Cardiac septum (tissue), 1 donor: Measurements from ENCODE around the gene TAF8. TPM values are rescaled to one million over a fixed set of nuclear protein-coding genes. Genes with fewer than 3 reads are reported as not detected.

Experiments
- DNase-seq: peaks from one replicate; pipeline ENCODE4 v3.0.0-alpha.2; 2020; ENCODE audit warnings: low spot score
- intact Hi-C: fragments of 100-400 bp; cut with DNase I; formaldehyde crosslinking; loops from one replicate; pipeline ENCODE4 v1.14.0; 2022
- total RNA-seq: library from RNA; stranded (reverse); fragmentation: NEBNext Ultra II Directional; extraction: Animal tissue kit (Norgen Biotek cat#: 25700); gene quantifications from one replicate; pipeline ENCODE4 v1.2.1, GENCODE V29; 2021
- donor health status: DM: no; HTN: no; CAD: no.

The TAF8 gene
- total RNA-seq, 1 donor from 2014 or later, result 22.3 TPM

- no peak for DNase-seq
- intact Hi-C loops, result no loop called here
Measured at GRCh38 chr6:42090819-42091717, 40.7 kb downstream of the TAF8 start.

GRCh38 chr6:42091718-42092023 lies 41.3 kb downstream of the TAF8 start:
- intact Hi-C loops, result no loop called here
- no peak for DNase-seq

GRCh38 chr6:42093582-42094329 lies 43.4 kb downstream of the TAF8 start:
- intact Hi-C loops, result no loop called here

GRCh38 chr6:42095094-42095493 lies 44.8 kb downstream of the TAF8 start:
- intact Hi-C loops, result no loop called here
- no peak for DNase-seq

More at GRCh38 chr6:42093582-42094329, 43.4 kb downstream of the TAF8 start:
- DNase-seq, result no peak

GRCh38 chr6:42095776-42096541 lies 45.6 kb downstream of the TAF8 start:
- DNase-seq, result no peak
- intact Hi-C loops, result no loop called here

- DNase-seq, result no peak
- intact Hi-C loops, result no loop called here
Measured at GRCh38 chr6:42099340-42100028, 49.2 kb downstream of the TAF8 start.

- no peak for DNase-seq
Measured at GRCh38 chr6:42100029-42100901, 49.9 kb downstream of the TAF8 start.

GRCh38 chr6:42101186-42101657 lies 50.9 kb downstream of the TAF8 start:
- intact Hi-C loops, result no loop called here

More at GRCh38 chr6:42100029-42100901, 49.9 kb downstream of the TAF8 start:
- intact Hi-C loops, result no loop called here

GRCh38 chr6:42103216-42103615 lies 52.9 kb downstream of the TAF8 start:
- intact Hi-C loops, result no loop called here
- no peak for DNase-seq

More at GRCh38 chr6:42101186-42101657, 50.9 kb downstream of the TAF8 start:
- DNase-seq, result no peak

- DNase-seq, result no peak
- intact Hi-C loops, result no loop called here
Measured at GRCh38 chr6:42103753-42104094, 53.4 kb downstream of the TAF8 start.

GRCh38 chr6:42104095-42104803 lies 53.9 kb downstream of the TAF8 start:
- peak; percentile 84 for DNase-seq
- intact Hi-C loops, result no loop called here

GRCh38 chr6:42104804-42105125 lies 54.4 kb downstream of the TAF8 start:
- DNase-seq, result no peak
- intact Hi-C loops, result no loop called here

GRCh38 chr6:42105156-42105648 lies 54.9 kb downstream of the TAF8 start:
- no peak for DNase-seq
- intact Hi-C loops, result no loop called here

GRCh38 chr6:42105709-42106108 lies 55.4 kb downstream of the TAF8 start:
- intact Hi-C loops, result no loop called here

GRCh38 chr6:42106112-42107023 lies 56.0 kb downstream of the TAF8 start:
- intact Hi-C loops, result no loop called here
- DNase-seq, result no peak

More at GRCh38 chr6:42105709-42106108, 55.4 kb downstream of the TAF8 start:
- no peak for DNase-seq

GRCh38 chr6:42108071-42108470 lies 57.7 kb downstream of the TAF8 start:
- DNase-seq, result no peak
- intact Hi-C loops, result no loop called here

GRCh38 chr6:42110683-42111082 lies 60.4 kb downstream of the TAF8 start:
- intact Hi-C loops, result no loop called here
- no peak for DNase-seq
